Hippocampal formation (tissue), 2 donors: Measurements from ENCODE around the gene MAST4.

Experiments
- DNase-seq, 2 donors: peaks; one replicate each; lab custom pipeline; 2025; lab: John Stamatoyannopoulos, UW

MAST4 gene

GRCh38 chr5:66595756-66596635 is at the start of gene MAST4:
MAST4 (plus strand) TSS chr5:66596393; CDS start chr5:66596656, 263 bp downstream.
- peak; percentile 61 to 62 for DNase-seq

GRCh38 chr5:66546541-66546940 is 49.7 kb upstream of the MAST4 start:
- DNase-seq: no peak

GRCh38 chr5:66551338-66551737 is 44.9 kb upstream of the MAST4 start:
- no peak for DNase-seq

GRCh38 chr5:66551945-66552344 is 44.2 kb upstream of the MAST4 start:
- no peak for DNase-seq

GRCh38 chr5:66553368-66553912 is 42.8 kb upstream of the MAST4 start:
- DNase-seq: no peak

GRCh38 chr5:66553916-66554575 is 42.1 kb upstream of the MAST4 start:
- DNase-seq: peak in 1 of 2 donors; percentile 0

GRCh38 chr5:66554884-66555283 is 41.3 kb upstream of the MAST4 start:
- no peak for DNase-seq

- DNase-seq: no peak
Measured at GRCh38 chr5:66558560-66558959, 37.6 kb upstream of the MAST4 start.

GRCh38 chr5:66560371-66560770 is 35.8 kb upstream of the MAST4 start:
- DNase-seq: no peak

- no peak for DNase-seq
Measured at GRCh38 chr5:66561256-66561990, 34.8 kb upstream of the MAST4 start.

GRCh38 chr5:66565878-66566277 is 30.3 kb upstream of the MAST4 start:
- no peak for DNase-seq

- DNase-seq: no peak
Measured at GRCh38 chr5:66567474-66567873, 28.7 kb upstream of the MAST4 start.

- no peak for DNase-seq
Measured at GRCh38 chr5:66570201-66570600, 26.0 kb upstream of the MAST4 start.

GRCh38 chr5:66573733-66574132 is 22.5 kb upstream of the MAST4 start:
- no peak for DNase-seq

- DNase-seq: no peak
Measured at GRCh38 chr5:66582499-66583165, 13.6 kb upstream of the MAST4 start.

- DNase-seq: no peak
Measured at GRCh38 chr5:66585291-66585690, 10.9 kb upstream of the MAST4 start.

- no peak for DNase-seq
Measured at GRCh38 chr5:66587771-66588170, 8.4 kb upstream of the MAST4 start.

GRCh38 chr5:66596636-66597182 is 516 bp downstream of the MAST4 start:
- DNase-seq: no peak

GRCh38 chr5:66597183-66597757 is 1.1 kb downstream of the MAST4 start:
- peak; percentile 4 to 16 for DNase-seq

- DNase-seq: no peak
Measured at GRCh38 chr5:66602621-66603020, 6.4 kb downstream of the MAST4 start.

- no peak for DNase-seq
Measured at GRCh38 chr5:66603164-66603563, 7.0 kb downstream of the MAST4 start.
